Osteoblast (primary cell): ENCODE results near the gene OR2J1. TPM values are rescaled to one million over a fixed set of nuclear protein-coding genes. Genes with fewer than 3 reads are reported as not detected.

Experiments used
- total RNA-seq: library from RNA; depleted of rRNA; stranded (reverse); fragments of >200 nt; gene quantifications from 2 replicates; pipeline ENCODE4 v1.2.3, GENCODE V29; 2012

Gene OR2J1
- total RNA-seq, 1 donor: not detected

Other genes starting within 250 kb of the OR2J1 start
- 53.6 and 63.6 TPM in 2 replicates for gene TRIM27, start 175.5 kb upstream of the OR2J1 start, total RNA-seq
- gene ZNF311, start 94.2 kb upstream of the OR2J1 start, total RNA-seq: 0.88 and 1.1 TPM in 2 replicates
- gene OR2W1, start 54.3 kb upstream of the OR2J1 start, total RNA-seq: not detected in 2 replicates
- gene OR2B3, start 12.2 kb upstream of the OR2J1 start, total RNA-seq: not detected in 2 replicates
- gene OR2J3, start 8.6 kb downstream of the OR2J1 start, total RNA-seq: not detected in 2 replicates
- not detected in 2 replicates for gene OR2J2, start 71.4 kb downstream of the OR2J1 start, total RNA-seq
- not detected in 2 replicates for gene OR14J1, start 202.2 kb downstream of the OR2J1 start, total RNA-seq